Measurements from ENCODE around the gene AWAT2. TPM values are rescaled to one million over a fixed set of nuclear protein-coding genes. Genes with fewer than 3 reads are reported as not detected.

The AWAT2 gene
- total RNA-seq (2012; rRNA removed), result under 0.01 TPM in 1 of 2 replicates, not detected in the other

GRCh38 chrX:70049925-70050324 lies at the start of gene AWAT2:
Gene AWAT2 (minus strand): TSS chrX:70049938. CDS start chrX:70049932, 6 bp downstream.
- Histone ChIP-seq H3K36me3 (ENCODE audit: insufficient read depth, low read length) (no peaks in the 10 kb centered on the region), H3K4me1 (ENCODE audit: control insufficient read depth, insufficient read depth, low read length) (peaks cover 17% of the 10 kb centered on the region)

GRCh38 chrX:70096052-70096451 lies 46.3 kb upstream of the AWAT2 start:
- Histone ChIP-seq H3K4me2 (ENCODE audit: low read length) (no peak overlapping the region), H3K36me3 (ENCODE audit: insufficient read depth, low read length) (no peaks in the 10 kb centered on the region), H3K27me3 (ENCODE audit: control insufficient read depth, insufficient read depth, low read length) (peaks cover 3% of the 10 kb centered on the region), H3K9me3 (replicated peaks; ENCODE audit: low read length) (no peaks in the 10 kb centered on the region), H3K9ac (ENCODE audit: low read depth, low read length) (no peak overlapping the region), H3K4me3 (ENCODE audit: low read length) (no peak overlapping the region), H3K4me1 (ENCODE audit: control insufficient read depth, insufficient read depth, low read length) (no peaks in the 10 kb centered on the region)

More at GRCh38 chrX:70049925-70050324, at the start of gene AWAT2:
- Histone ChIP-seq H3K27me3 (ENCODE audit: control insufficient read depth, insufficient read depth, low read length) (no peaks in the 10 kb centered on the region), H3K9me3 (replicated peaks; ENCODE audit: low read length) (no peaks in the 10 kb centered on the region), H3K9ac (ENCODE audit: low read depth, low read length) (no peak within 1 kb of the TSS), H3K4me3 (ENCODE audit: low read length) (no peak within 1 kb of the TSS), H3K4me2 (ENCODE audit: low read length) (no peak within 1 kb of the TSS)

GRCh38 chrX:70092247-70092646 lies 42.5 kb upstream of the AWAT2 start:
- Histone ChIP-seq H3K36me3 (ENCODE audit: insufficient read depth, low read length) (no peaks in the 10 kb centered on the region), H3K9me3 (replicated peaks; ENCODE audit: low read length) (no peaks in the 10 kb centered on the region), H3K9ac (ENCODE audit: low read depth, low read length) (no peak overlapping the region), H3K27me3 (ENCODE audit: control insufficient read depth, insufficient read depth, low read length) (no peaks in the 10 kb centered on the region), H3K4me1 (ENCODE audit: control insufficient read depth, insufficient read depth, low read length) (peaks cover 17% of the 10 kb centered on the region), H3K4me2 (ENCODE audit: low read length) (no peak overlapping the region), H3K4me3 (ENCODE audit: low read length) (no peak overlapping the region)

GRCh38 chrX:70089604-70090297 lies 40.0 kb upstream of the AWAT2 start:
- Histone ChIP-seq H3K27me3 (ENCODE audit: control insufficient read depth, insufficient read depth, low read length) (no peaks in the 10 kb centered on the region), H3K9ac (ENCODE audit: low read depth, low read length) (no peak overlapping the region), H3K4me1 (ENCODE audit: control insufficient read depth, insufficient read depth, low read length) (peaks cover 17% of the 10 kb centered on the region), H3K4me2 (ENCODE audit: low read length) (no peak overlapping the region), H3K4me3 (ENCODE audit: low read length) (no peak overlapping the region), H3K9me3 (replicated peaks; ENCODE audit: low read length) (no peaks in the 10 kb centered on the region), H3K36me3 (ENCODE audit: insufficient read depth, low read length) (no peaks in the 10 kb centered on the region)

GRCh38 chrX:70088751-70089150 lies 39.0 kb upstream of the AWAT2 start:
- Histone ChIP-seq H3K9me3 (replicated peaks; ENCODE audit: low read length) (no peaks in the 10 kb centered on the region), H3K4me3 (ENCODE audit: low read length) (no peak overlapping the region), H3K4me2 (ENCODE audit: low read length) (no peak overlapping the region), H3K36me3 (ENCODE audit: insufficient read depth, low read length) (no peaks in the 10 kb centered on the region), H3K27me3 (ENCODE audit: control insufficient read depth, insufficient read depth, low read length) (no peaks in the 10 kb centered on the region), H3K9ac (ENCODE audit: low read depth, low read length) (no peak overlapping the region), H3K4me1 (ENCODE audit: control insufficient read depth, insufficient read depth, low read length) (peaks cover 17% of the 10 kb centered on the region)

GRCh38 chrX:70087857-70088630 lies 38.3 kb upstream of the AWAT2 start:
- no peaks in the 10 kb centered on the region for H3K9me3 ChIP-seq (replicated peaks; ENCODE audit: low read length)
- H3K4me2 ChIP-seq (ENCODE audit: low read length), result no peak overlapping the region
- H3K27me3 ChIP-seq (ENCODE audit: control insufficient read depth, insufficient read depth, low read length), result no peaks in the 10 kb centered on the region
- no peak overlapping the region for H3K4me3 ChIP-seq (ENCODE audit: low read length)
- no peak overlapping the region for H3K9ac ChIP-seq (ENCODE audit: low read depth, low read length)
- no peaks in the 10 kb centered on the region for H3K36me3 ChIP-seq (ENCODE audit: insufficient read depth, low read length)
- H3K4me1 ChIP-seq (ENCODE audit: control insufficient read depth, insufficient read depth, low read length), result peaks cover 17% of the 10 kb centered on the region

GRCh38 chrX:70084592-70085240 lies 35.0 kb upstream of the AWAT2 start:
- H3K36me3 ChIP-seq (ENCODE audit: insufficient read depth, low read length), result no peaks in the 10 kb centered on the region
- no peaks in the 10 kb centered on the region for H3K9me3 ChIP-seq (replicated peaks; ENCODE audit: low read length)
- no peaks in the 10 kb centered on the region for H3K27me3 ChIP-seq (ENCODE audit: control insufficient read depth, insufficient read depth, low read length)
- H3K4me3 ChIP-seq (ENCODE audit: low read length), result no peak overlapping the region
- peaks cover 11% of the 10 kb centered on the region for H3K4me1 ChIP-seq (ENCODE audit: control insufficient read depth, insufficient read depth, low read length)
- H3K4me2 ChIP-seq (ENCODE audit: low read length), result no peak overlapping the region
- no peak overlapping the region for H3K9ac ChIP-seq (ENCODE audit: low read depth, low read length)

GRCh38 chrX:70082723-70083122 lies 33.0 kb upstream of the AWAT2 start:
- peaks cover 2% of the 10 kb centered on the region for H3K4me1 ChIP-seq (ENCODE audit: control insufficient read depth, insufficient read depth, low read length)
- no peak overlapping the region for H3K9ac ChIP-seq (ENCODE audit: low read depth, low read length)
- H3K4me2 ChIP-seq (ENCODE audit: low read length), result no peak overlapping the region

GRCh38 chrX:70079870-70080269 lies 30.1 kb upstream of the AWAT2 start:
- Histone ChIP-seq H3K36me3 (ENCODE audit: insufficient read depth, low read length) (no peaks in the 10 kb centered on the region), H3K27me3 (ENCODE audit: control insufficient read depth, insufficient read depth, low read length) (no peaks in the 10 kb centered on the region), H3K4me3 (ENCODE audit: low read length) (no peak overlapping the region), H3K9ac (ENCODE audit: low read depth, low read length) (no peak overlapping the region), H3K9me3 (replicated peaks; ENCODE audit: low read length) (no peaks in the 10 kb centered on the region), H3K4me2 (ENCODE audit: low read length) (no peak overlapping the region), H3K4me1 (ENCODE audit: control insufficient read depth, insufficient read depth, low read length) (no peaks in the 10 kb centered on the region)

More at GRCh38 chrX:70082723-70083122, 33.0 kb upstream of the AWAT2 start:
- H3K4me3 ChIP-seq (ENCODE audit: low read length), result no peak overlapping the region
- H3K27me3 ChIP-seq (ENCODE audit: control insufficient read depth, insufficient read depth, low read length), result no peaks in the 10 kb centered on the region
- H3K9me3 ChIP-seq (replicated peaks; ENCODE audit: low read length), result no peaks in the 10 kb centered on the region
- no peaks in the 10 kb centered on the region for H3K36me3 ChIP-seq (ENCODE audit: insufficient read depth, low read length)

- H3K4me3 ChIP-seq (ENCODE audit: low read length), result no peak overlapping the region
- H3K27me3 ChIP-seq (ENCODE audit: control insufficient read depth, insufficient read depth, low read length), result no peaks in the 10 kb centered on the region
- no peaks in the 10 kb centered on the region for H3K36me3 ChIP-seq (ENCODE audit: insufficient read depth, low read length)
- H3K9ac ChIP-seq (ENCODE audit: low read depth, low read length), result no peak overlapping the region
- H3K4me2 ChIP-seq (ENCODE audit: low read length), result no peak overlapping the region
- no peaks in the 10 kb centered on the region for H3K9me3 ChIP-seq (replicated peaks; ENCODE audit: low read length)
- H3K4me1 ChIP-seq (ENCODE audit: control insufficient read depth, insufficient read depth, low read length), result no peaks in the 10 kb centered on the region
These were observed 29.6 kb upstream of the AWAT2 start for GRCh38 chrX:70079297-70079696.

- peaks cover 4% of the 10 kb centered on the region for H3K27me3 ChIP-seq (ENCODE audit: control insufficient read depth, insufficient read depth, low read length)
- no peaks in the 10 kb centered on the region for H3K4me1 ChIP-seq (ENCODE audit: control insufficient read depth, insufficient read depth, low read length)
These were observed 16.9 kb upstream of the AWAT2 start for GRCh38 chrX:70066646-70067045.

More at GRCh38 chrX:70066646-70067045, 16.9 kb upstream of the AWAT2 start:
- H3K9me3 ChIP-seq (replicated peaks; ENCODE audit: low read length), result peaks cover 8% of the 10 kb centered on the region
- no peak overlapping the region for H3K9ac ChIP-seq (ENCODE audit: low read depth, low read length)
- H3K4me3 ChIP-seq (ENCODE audit: low read length), result no peak overlapping the region
- H3K36me3 ChIP-seq (ENCODE audit: insufficient read depth, low read length), result no peaks in the 10 kb centered on the region
- H3K4me2 ChIP-seq (ENCODE audit: low read length), result no peak overlapping the region
